Tibial nerve (tissue), 4 donors: ENCODE measurements around the gene TAGLN2. TPM values are rescaled to one million over a fixed set of nuclear protein-coding genes. Genes with fewer than 3 reads are reported as not detected.
"Not testable (repeated sequence)": the region's sequence is repeated elsewhere in the genome, so short reads cannot be mapped to it uniquely, and the experiment has no call there.

Source experiments
- DNase-seq, 2 donors: peaks; one replicate each; pipeline ENCODE4 v3.0.0-alpha.2; 2019; ENCODE audit warnings: low spot score in 2 of 2
- H3K27ac ChIP-seq, 4 donors: fragments of 200-600 bp; sonication (generic) in 3 of 4; one replicate each; pipeline ENCODE4 v1.5.1; 2017 to 2019; ENCODE audit warnings: mild to moderate bottlenecking in 1 of 4
- H3K27me3 ChIP-seq, 2 donors: fragments of 200-600 bp; sonication (generic) in 1 of 2; one replicate each; pipeline versions ENCODE4 v1.5.1 to v1.6.0; 2017 to 2019
- H3K36me3 ChIP-seq, 3 donors: fragments of 200-600 bp; sonication (generic); one replicate each; pipeline ENCODE4 v1.5.1; 2018 to 2019
- H3K4me1 ChIP-seq, 4 donors: fragments of 200-600 bp; sonication (generic) in 3 of 4; one replicate each; pipeline ENCODE4 v1.5.1; 2017 to 2019
- H3K4me3 ChIP-seq, 4 donors: fragments of 200-600 bp; sonication (generic) in 3 of 4; one replicate each; pipeline ENCODE4 v1.5.1; 2017 to 2019; ENCODE audit warnings: mild to moderate bottlenecking in 1 of 4, moderate library complexity in 1 of 4
- H3K9me3 ChIP-seq, 4 donors: fragments of 200-600 bp; sonication (generic) in 3 of 4; one replicate each; pipeline ENCODE4 v1.5.1; 2017 to 2019
- EP300 ChIP-seq, 2 donors: sonication (generic); formaldehyde crosslinking; IDR thresholded peaks; one replicate each; pipeline ENCODE4 v1.6.1; 2017; ENCODE audit warnings: antibody characterized with exemption in 2 of 2, mild to moderate bottlenecking in 1 of 2
- POLR2A ChIP-seq, 2 donors: fragments of 450-650 bp; IDR thresholded peaks; one replicate each; pipeline ENCODE4 v1.6.1; 2017; ENCODE audit warnings: antibody characterized with exemption in 2 of 2, mild to moderate bottlenecking in 2 of 2, moderate library complexity in 2 of 2
- WGBS, 2 donors: methylation state at CpG; one replicate each; pipeline ENCODE4 v1.1.5; 2018; 5-methylcytosine and 5-hydroxymethylcytosine counted together
- total RNA-seq, 4 donors: library from RNA; depleted of rRNA; stranded (reverse); fragments of >200 nt; gene quantifications; one replicate each; pipeline ENCODE4 v1.1.0, GENCODE V29; 2016
- TF ChIP-seq, protein P1 (sequence below), 5 experiments: fragments of 200-600 bp in 3 of 5; fragments of 450-650 bp in 2 of 5; sonication (generic) in 3 of 5; IDR thresholded peaks; one replicate each; pipeline ENCODE4 v1.5.1; 2016 to 2019; ENCODE audit warnings: antibody characterized with exemption in 5 of 5, mild to moderate bottlenecking in 3 of 5, moderate library complexity in 2 of 5

Gene TAGLN2
- total RNA-seq, 4 donors from 2014 or later: 149 to 205 (median 168) TPM

DNA sequence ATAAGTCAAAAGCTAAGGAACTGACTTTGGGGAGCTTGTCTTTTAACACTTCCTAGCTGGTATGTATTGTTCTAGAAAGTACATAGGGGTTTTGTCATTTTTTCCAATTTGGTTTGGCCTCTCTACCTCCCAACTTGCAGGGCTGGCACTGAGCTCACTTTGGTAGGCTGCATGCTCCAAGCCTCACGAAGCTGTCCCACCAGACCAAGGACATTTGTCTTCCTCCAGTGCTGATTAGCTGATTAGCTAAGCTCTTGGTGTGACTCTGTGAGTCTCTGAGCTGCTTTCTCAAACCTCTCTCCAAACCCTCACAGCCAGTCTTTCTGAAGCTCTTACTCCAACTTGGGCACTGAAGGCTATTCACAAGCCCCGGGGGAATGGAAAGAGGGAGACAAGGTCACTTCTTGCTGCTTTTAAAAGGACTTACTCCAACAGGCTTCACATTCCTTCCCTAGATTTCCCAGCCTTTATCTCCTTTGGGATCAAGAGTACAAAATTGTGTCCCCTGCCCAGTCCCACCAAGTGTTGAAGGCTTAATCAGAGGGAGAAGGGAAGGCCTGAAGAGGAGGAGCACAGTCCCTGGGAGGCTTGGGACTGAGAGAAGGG is 24.4 kb downstream of the TAGLN2 start:
- no peak overlapping the region for H3K4me3 ChIP-seq
- no peak for TF ChIP-seq EP300 (IDR thresholded peaks at IDR 0.05)
- peaks cover 0 to 8% (median 0%) of the 10 kb centered on the region in 4 donors for H3K9me3 ChIP-seq
- no peak for DNase-seq
- no peaks in the 10 kb centered on the region for H3K36me3 ChIP-seq
- no peak overlapping the region for H3K27ac ChIP-seq
- H3K27me3 ChIP-seq: no peaks in the 10 kb centered on the region
- 67 to 82% methylated on average over 2 of the region's 2 CpGs for WGBS, 2 donors
- peaks cover 0 to 19% (median 4%) of the 10 kb centered on the region in 4 donors for H3K4me1 ChIP-seq

DNA sequence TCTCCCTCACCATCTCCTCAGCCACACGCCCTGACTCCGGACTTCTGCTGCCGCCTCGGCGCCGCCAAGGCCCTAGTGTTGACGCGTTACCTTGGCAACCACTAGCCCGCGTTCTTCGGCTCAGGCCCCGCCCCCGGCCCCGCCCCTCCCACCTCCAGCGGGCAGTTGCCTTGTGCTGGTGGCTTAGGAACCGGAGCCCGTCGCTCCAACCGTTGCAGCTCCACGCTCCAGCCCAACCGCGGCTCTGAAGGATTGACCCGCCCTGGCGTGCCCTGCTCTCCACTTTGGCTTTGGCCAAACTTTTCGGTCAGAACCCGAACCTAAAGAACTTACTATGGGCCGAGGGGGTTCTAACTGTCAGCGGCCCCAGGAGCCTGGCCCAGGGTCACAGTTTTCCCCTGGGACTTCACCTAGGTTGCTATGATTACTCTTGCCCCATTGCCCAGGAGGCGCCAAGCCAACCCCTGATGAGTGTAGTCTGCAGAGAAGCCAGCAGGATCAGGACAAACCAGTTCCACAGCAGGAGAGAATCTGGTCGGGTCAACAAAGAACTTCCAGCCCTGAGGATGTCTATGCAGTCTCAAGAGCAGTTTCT is 25.1 kb downstream of the TAGLN2 start, which contains the start of gene CFAP45:
CFAP45 (minus strand) TSS at position 80 of the 595 bp plus-strand sequence; CDS start at position 13, 67 bp downstream.
- 13 to 15% methylated on average over 26 to 28 of the region's 30 CpGs for WGBS, 2 donors
- TF ChIP-seq POLR2A (IDR thresholded peaks at IDR 0.05) (no peak), EP300 (IDR thresholded peaks at IDR 0.05) (no peak)
- TF ChIP-seq, protein P1, sequence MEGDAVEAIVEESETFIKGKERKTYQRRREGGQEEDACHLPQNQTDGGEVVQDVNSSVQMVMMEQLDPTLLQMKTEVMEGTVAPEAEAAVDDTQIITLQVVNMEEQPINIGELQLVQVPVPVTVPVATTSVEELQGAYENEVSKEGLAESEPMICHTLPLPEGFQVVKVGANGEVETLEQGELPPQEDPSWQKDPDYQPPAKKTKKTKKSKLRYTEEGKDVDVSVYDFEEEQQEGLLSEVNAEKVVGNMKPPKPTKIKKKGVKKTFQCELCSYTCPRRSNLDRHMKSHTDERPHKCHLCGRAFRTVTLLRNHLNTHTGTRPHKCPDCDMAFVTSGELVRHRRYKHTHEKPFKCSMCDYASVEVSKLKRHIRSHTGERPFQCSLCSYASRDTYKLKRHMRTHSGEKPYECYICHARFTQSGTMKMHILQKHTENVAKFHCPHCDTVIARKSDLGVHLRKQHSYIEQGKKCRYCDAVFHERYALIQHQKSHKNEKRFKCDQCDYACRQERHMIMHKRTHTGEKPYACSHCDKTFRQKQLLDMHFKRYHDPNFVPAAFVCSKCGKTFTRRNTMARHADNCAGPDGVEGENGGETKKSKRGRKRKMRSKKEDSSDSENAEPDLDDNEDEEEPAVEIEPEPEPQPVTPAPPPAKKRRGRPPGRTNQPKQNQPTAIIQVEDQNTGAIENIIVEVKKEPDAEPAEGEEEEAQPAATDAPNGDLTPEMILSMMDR (IDR thresholded peaks at IDR 0.05): no peak
- H3K27me3 ChIP-seq: no peaks in the 10 kb centered on the region
- H3K36me3 ChIP-seq: no peaks in the 10 kb centered on the region
- H3K4me3 ChIP-seq: no peak within 1 kb of the TSS
- H3K9me3 ChIP-seq: peaks cover 0 to 8% (median 0%) of the 10 kb centered on the region in 4 donors
- peaks cover 0 to 22% (median 4%) of the 10 kb centered on the region in 4 donors for H3K4me1 ChIP-seq
- no peak within 1 kb of the TSS for H3K27ac ChIP-seq
- peak; percentile 59 to 60 for DNase-seq

DNA sequence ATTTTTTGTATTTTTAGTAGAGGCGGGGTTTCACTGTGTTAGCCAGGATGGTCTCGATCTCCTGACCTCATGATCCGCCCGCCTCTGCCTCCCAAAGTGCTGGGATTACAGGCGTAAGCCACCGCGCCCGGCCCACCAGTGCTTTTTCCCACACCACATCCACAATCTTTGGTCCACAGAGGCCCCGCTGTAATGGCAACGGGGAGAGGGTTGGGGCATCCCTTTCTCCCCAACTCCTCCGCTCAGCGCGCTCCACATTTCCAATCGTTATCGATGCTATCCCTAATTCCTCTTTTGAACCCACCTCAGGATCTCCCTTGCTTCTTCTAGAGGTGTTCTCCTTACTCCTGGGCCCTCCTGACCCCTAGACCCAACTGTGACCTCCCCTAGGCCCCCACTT is 25.7 kb downstream of the TAGLN2 start:
- H3K36me3 ChIP-seq, H3K27ac ChIP-seq, H3K27me3 ChIP-seq, DNase-seq, H3K4me3 ChIP-seq, H3K9me3 ChIP-seq: not testable (repeated sequence)
- peaks cover 0 to 22% (median 4%) of the 10 kb centered on the region in 4 donors for H3K4me1 ChIP-seq
- WGBS, 2 donors: 82 to 92% methylated on average over 14 of the region's 15 CpGs

DNA sequence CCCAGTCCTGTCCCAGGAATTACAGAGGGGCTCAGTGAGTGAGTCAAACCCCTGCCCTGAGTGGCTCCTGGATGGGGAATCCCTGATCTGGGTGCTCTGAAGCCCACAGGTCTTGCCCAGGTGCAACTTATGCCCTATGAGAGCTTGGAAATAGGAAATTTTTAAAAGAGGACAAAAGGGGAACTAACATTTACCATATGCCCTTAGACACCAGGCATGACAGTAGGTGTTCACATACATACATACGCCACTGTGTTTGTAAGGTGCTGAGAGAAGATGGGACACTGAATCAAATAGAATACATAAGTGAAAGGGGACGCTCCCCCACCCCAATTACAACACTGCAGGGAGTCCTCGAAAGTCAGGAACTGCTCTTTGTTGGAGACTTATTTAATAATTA is 26.8 kb downstream of the TAGLN2 start:
- peaks cover 0 to 22% (median 4%) of the 10 kb centered on the region in 4 donors for H3K4me1 ChIP-seq
- H3K9me3 ChIP-seq: no peaks in the 10 kb centered on the region
- no peak overlapping the region for H3K4me3 ChIP-seq
- H3K27me3 ChIP-seq: no peaks in the 10 kb centered on the region
- no peak for DNase-seq
- TF ChIP-seq, protein P1 (IDR thresholded peaks at IDR 0.05): no peak
- TF ChIP-seq POLR2A (IDR thresholded peaks at IDR 0.05) (no peak), EP300 (IDR thresholded peaks at IDR 0.05) (no peak)
- no peak overlapping the region for H3K27ac ChIP-seq
- H3K36me3 ChIP-seq: no peaks in the 10 kb centered on the region
- WGBS, 2 donors: 88 to 90% methylated on average over 3 of the region's 3 CpGs

DNA sequence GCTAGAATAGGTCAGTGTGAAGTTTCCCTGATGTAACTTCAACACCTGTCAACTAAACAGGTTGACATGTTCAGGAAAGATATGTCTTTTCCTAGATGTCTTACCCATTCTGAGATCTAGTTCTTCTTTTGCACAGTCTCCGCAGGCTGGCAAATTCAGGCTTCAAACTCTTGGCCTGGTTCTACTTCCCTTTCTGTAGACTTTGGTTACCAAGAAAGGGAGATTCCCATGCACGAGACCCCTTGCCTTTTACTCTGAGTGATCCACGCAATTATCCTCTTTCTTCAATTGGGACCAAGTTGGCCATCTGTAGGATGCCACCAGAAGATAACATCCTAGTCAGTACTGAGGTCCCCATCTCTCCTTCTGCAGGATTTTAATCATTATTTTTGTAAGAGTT is 27.3 kb downstream of the TAGLN2 start:
- Histone ChIP-seq H3K27ac (no peak overlapping the region), H3K4me3 (no peak overlapping the region), H3K4me1 (peaks cover 0 to 22% (median 4%) of the 10 kb centered on the region in 4 donors), H3K27me3 (no peaks in the 10 kb centered on the region), H3K9me3 (no peaks in the 10 kb centered on the region), H3K36me3 (no peaks in the 10 kb centered on the region)
- DNase-seq: no peak
- TF ChIP-seq, protein P1 (IDR thresholded peaks at IDR 0.05): no peak
- TF ChIP-seq POLR2A (IDR thresholded peaks at IDR 0.05) (no peak), EP300 (IDR thresholded peaks at IDR 0.05) (no peak)
- 92 to 93% methylated on average over 3 of the region's 3 CpGs for WGBS, 2 donors

DNA sequence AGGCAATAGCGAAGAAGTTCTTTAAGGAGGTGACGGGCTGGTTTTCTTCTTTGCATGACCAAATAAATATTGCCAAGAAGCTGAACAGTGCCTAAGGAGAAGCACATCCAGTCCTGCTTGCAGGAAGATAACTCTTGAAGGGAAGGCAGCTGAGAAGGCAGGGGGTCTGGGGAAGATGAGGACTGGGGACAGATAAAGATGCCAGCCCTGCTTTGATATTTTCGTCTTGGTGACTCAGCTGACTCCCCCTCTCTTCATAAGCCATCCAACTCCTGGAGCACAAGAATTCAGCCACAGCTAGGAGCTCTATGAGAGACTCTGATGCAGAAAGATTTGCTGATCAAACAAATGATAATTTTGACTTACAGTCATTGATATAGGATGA is 28.8 kb downstream of the TAGLN2 start:
- H3K36me3 ChIP-seq: no peaks in the 10 kb centered on the region
- H3K9me3 ChIP-seq: no peaks in the 10 kb centered on the region
- no peaks in the 10 kb centered on the region for H3K27me3 ChIP-seq
- TF ChIP-seq POLR2A (IDR thresholded peaks at IDR 0.05): no peak
- no peak for TF ChIP-seq EP300 (IDR thresholded peaks at IDR 0.05)
- TF ChIP-seq, protein P1 (IDR thresholded peaks at IDR 0.05): no peak
- DNase-seq: no peak
- WGBS, 2 donors: 70% methylated on average over 3 of the region's 3 CpGs
- no peak overlapping the region for H3K4me3 ChIP-seq
- H3K4me1 ChIP-seq: peaks cover 0 to 24% (median 4%) of the 10 kb centered on the region in 4 donors
- H3K27ac ChIP-seq: no peak overlapping the region
